ENCODE results near the gene FAM81A. TPM values are rescaled to one million over a fixed set of nuclear protein-coding genes. Genes with fewer than 3 reads are reported as not detected.

FAM81A gene
- total RNA-seq, 1 experiment from 2014 or later, result 2.0 TPM

DNA sequence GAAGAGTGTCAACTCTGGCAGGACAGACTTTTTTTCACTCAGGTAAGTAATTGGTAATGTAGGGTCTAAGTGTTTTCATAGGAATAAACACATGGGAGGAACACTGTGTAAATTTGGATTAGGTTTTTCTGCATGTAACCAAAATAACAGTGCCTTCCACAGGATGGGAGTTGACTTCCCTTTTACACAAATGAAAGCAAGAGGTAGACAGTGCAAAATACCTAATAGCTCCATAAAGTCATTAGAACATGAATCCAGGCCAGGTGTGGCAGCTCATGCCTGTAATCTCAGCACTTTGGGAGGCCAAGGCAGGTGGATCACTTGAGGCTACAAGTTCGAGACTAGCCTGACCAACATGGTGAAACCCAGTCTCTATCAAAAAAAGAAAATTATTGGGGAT is 39.8 kb upstream of the FAM81A start:
- Mint-ChIP-seq H3K4me1 (peaks cover 33% of the 10 kb centered on the region), H3K9me3 (no peaks in the 10 kb centered on the region), H3K27ac (no peak overlapping the region), H3K36me3 (no peaks in the 10 kb centered on the region), H3K27me3 (ENCODE audit: low read depth) (peaks cover 59% of the 10 kb centered on the region), H3K4me3 (no peak overlapping the region)
- POLR2A ChIA-PET, result no interaction called here
- no peak for DNase-seq (ENCODE audit: low spot score)
- no peak for TF ChIP-seq GABPB1 (CRISPR knock-in tag; IDR thresholded peaks at IDR 0.05)
- no peak for TF ChIP-seq NR2C2 (CRISPR knock-in tag; IDR thresholded peaks at IDR 0.05)
- TF ChIP-seq ZNF671 (CRISPR knock-in tag; IDR thresholded peaks at IDR 0.05), result no peak
- TF ChIP-seq, protein P1, sequence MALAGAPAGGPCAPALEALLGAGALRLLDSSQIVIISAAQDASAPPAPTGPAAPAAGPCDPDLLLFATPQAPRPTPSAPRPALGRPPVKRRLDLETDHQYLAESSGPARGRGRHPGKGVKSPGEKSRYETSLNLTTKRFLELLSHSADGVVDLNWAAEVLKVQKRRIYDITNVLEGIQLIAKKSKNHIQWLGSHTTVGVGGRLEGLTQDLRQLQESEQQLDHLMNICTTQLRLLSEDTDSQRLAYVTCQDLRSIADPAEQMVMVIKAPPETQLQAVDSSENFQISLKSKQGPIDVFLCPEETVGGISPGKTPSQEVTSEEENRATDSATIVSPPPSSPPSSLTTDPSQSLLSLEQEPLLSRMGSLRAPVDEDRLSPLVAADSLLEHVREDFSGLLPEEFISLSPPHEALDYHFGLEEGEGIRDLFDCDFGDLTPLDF (CRISPR knock-in tag; IDR thresholded peaks at IDR 0.05), result no peak
- TF ChIP-seq ZNF219 (CRISPR knock-in tag; IDR thresholded peaks at IDR 0.05; ENCODE audit: borderline replicate concordance), result no peak
- ATAC-seq, result no peak
- CTCF ChIA-PET, result no interaction called here

DNA sequence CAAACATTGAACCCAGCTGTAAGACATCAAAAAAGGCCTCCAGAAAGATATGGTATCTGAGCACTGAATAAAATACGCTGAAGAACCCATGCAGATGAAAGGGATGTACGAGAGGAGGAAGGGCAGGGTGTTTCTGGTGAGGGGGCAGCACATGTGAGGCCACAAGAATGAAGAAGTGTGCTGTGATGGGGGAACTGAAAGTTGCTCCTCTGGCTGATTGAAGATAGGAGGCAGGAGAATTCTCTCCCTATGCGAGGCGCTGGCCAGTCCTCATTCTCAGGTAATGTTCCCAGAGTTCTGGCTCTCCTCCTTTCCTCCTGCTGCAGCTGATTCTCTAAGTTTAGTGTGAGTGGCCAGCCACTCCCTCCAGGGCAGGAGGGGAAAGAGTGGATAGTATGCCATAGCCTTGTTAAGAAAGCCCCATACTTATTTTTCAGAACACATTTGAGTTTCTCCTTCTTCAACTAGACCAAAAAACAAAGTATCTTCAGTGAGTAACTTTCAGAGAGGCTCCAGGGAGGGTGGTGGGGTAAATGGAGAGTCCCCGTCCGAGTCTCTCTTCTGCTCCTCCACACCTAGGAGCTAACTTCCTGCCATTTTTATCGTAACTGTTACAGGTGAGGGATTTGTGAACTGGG is 38.4 kb upstream of the FAM81A start:
- no peaks in the 10 kb centered on the region for H3K36me3 Mint-ChIP-seq
- POLR2A ChIA-PET, result interaction anchor here (1.1 kb wide), 1 partner anchor 27 kb away, joined by 4 read pairs; the partner anchor contains the start of gene MYO1E
- H3K4me3 Mint-ChIP-seq, result no peak overlapping the region
- no peak for DNase-seq (ENCODE audit: low spot score)
- TF ChIP-seq, protein P2, sequence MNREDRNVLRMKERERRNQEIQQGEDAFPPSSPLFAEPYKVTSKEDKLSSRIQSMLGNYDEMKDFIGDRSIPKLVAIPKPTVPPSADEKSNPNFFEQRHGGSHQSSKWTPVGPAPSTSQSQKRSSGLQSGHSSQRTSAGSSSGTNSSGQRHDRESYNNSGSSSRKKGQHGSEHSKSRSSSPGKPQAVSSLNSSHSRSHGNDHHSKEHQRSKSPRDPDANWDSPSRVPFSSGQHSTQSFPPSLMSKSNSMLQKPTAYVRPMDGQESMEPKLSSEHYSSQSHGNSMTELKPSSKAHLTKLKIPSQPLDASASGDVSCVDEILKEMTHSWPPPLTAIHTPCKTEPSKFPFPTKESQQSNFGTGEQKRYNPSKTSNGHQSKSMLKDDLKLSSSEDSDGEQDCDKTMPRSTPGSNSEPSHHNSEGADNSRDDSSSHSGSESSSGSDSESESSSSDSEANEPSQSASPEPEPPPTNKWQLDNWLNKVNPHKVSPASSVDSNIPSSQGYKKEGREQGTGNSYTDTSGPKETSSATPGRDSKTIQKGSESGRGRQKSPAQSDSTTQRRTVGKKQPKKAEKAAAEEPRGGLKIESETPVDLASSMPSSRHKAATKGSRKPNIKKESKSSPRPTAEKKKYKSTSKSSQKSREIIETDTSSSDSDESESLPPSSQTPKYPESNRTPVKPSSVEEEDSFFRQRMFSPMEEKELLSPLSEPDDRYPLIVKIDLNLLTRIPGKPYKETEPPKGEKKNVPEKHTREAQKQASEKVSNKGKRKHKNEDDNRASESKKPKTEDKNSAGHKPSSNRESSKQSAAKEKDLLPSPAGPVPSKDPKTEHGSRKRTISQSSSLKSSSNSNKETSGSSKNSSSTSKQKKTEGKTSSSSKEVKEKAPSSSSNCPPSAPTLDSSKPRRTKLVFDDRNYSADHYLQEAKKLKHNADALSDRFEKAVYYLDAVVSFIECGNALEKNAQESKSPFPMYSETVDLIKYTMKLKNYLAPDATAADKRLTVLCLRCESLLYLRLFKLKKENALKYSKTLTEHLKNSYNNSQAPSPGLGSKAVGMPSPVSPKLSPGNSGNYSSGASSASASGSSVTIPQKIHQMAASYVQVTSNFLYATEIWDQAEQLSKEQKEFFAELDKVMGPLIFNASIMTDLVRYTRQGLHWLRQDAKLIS (CRISPR knock-in tag; IDR thresholded peaks at IDR 0.05; ENCODE audit: borderline replicate concordance), result no peak
- TF ChIP-seq MXD4 (CRISPR knock-in tag; IDR thresholded peaks at IDR 0.05; ENCODE audit: borderline replicate concordance) (no peak), ZNF423 (CRISPR knock-in tag; IDR thresholded peaks at IDR 0.05) (no peak), MAX (CRISPR knock-in tag; IDR thresholded peaks at IDR 0.05) (no peak), FOXJ3 (CRISPR knock-in tag; IDR thresholded peaks at IDR 0.05; ENCODE audit: borderline replicate concordance) (no peak), GRHL2 (CRISPR knock-in tag; IDR thresholded peaks at IDR 0.05; ENCODE audit: insufficient replicate concordance, severe bottlenecking) (no peak), HMGXB4 (CRISPR knock-in tag; IDR thresholded peaks at IDR 0.05) (no peak), TEAD1 (CRISPR knock-in tag; IDR thresholded peaks at IDR 0.05) (no peak), SP1 (CRISPR knock-in tag; conservative IDR thresholded peaks at IDR 0.05) (no peak), ESRRA (CRISPR knock-in tag; IDR thresholded peaks at IDR 0.05; ENCODE audit: borderline replicate concordance) (no peak), CREM (CRISPR knock-in tag; IDR thresholded peaks at IDR 0.05) (no peak)
- TF ChIP-seq, protein P3, sequence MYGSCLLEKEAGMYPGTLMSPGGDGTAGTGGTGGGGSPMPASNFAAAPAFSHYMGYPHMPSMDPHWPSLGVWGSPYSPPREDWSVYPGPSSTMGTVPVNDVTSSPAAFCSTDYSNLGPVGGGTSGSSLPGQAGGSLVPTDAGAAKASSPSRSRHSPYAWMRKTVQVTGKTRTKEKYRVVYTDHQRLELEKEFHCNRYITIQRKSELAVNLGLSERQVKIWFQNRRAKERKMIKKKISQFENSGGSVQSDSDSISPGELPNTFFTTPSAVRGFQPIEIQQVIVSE (CRISPR knock-in tag; IDR thresholded peaks at IDR 0.05; ENCODE audit: borderline replicate concordance), result no peak
- ATAC-seq, result no peak
- H3K9me3 Mint-ChIP-seq, result no peaks in the 10 kb centered on the region
- H3K4me1 Mint-ChIP-seq, result peaks cover 38% of the 10 kb centered on the region
- peaks cover 72% of the 10 kb centered on the region for H3K27me3 Mint-ChIP-seq (ENCODE audit: low read depth)
- CTCF ChIA-PET, result interaction anchor here (1.3 to 1.9 kb wide), 2 partner anchors 22 to 130 kb away, joined by 3 to 6 read pairs; no protein-coding TSS in a partner anchor
- H3K27ac Mint-ChIP-seq, result no peak overlapping the region

Measured in WTC11 (cell line).